Keratinocyte (primary cell): ENCODE data around the gene VCL. TPM values are rescaled to one million over a fixed set of nuclear protein-coding genes. Genes with fewer than 3 reads are reported as not detected.

Source experiments
- DNase-seq: peaks from one replicate; pipeline ENCODE4 v3.0.0-alpha.2; 2011; ENCODE audit warnings: low read depth, missing footprints, low spot score
- FAIRE-seq: peaks from 2 replicates; lab custom pipeline; 2011; peaks lifted over from hg19 to GRCh38; lab: Jason Lieb, UNC
- H2AFZ ChIP-seq: 2 replicates; pipeline ENCODE4 v1.6.0; 2012; ENCODE audit warnings: low read length, control low read depth, inconsistent platforms; ENCODE audit not compliant: control insufficient read depth
- H3K27ac ChIP-seq: 2 replicates; pipeline ENCODE4 v1.5.1; 2011; ENCODE audit warnings: low read length; ENCODE audit not compliant: control insufficient read depth, insufficient read depth
- H3K27me3 ChIP-seq: 3 replicates; pipeline ENCODE4 v1.6.0; 2011; ENCODE audit warnings: low read length; ENCODE audit not compliant: control insufficient read depth, insufficient read depth; ENCODE audit errors: extremely low read depth
- H3K36me3 ChIP-seq, 2 experiments: 2 replicates in 1 of 2; 3 replicates in 1 of 2; pipeline ENCODE4 v1.5.1; 2011; ENCODE audit warnings: low read length in 2 of 2, mild to moderate bottlenecking in 1 of 2; ENCODE audit not compliant: control insufficient read depth in 2 of 2, insufficient read depth in 2 of 2; ENCODE audit errors: extremely low read depth in 1 of 2
- H3K4me1 ChIP-seq: 3 replicates; pipeline ENCODE4 v1.5.1; 2011; ENCODE audit warnings: low read length; ENCODE audit not compliant: control insufficient read depth, insufficient read depth; ENCODE audit errors: extremely low read depth
- H3K4me2 ChIP-seq: 3 replicates; pipeline ENCODE4 v1.6.0; 2011; ENCODE audit warnings: low read depth, low read length; ENCODE audit not compliant: control insufficient read depth, insufficient read depth; ENCODE audit errors: extremely low read depth
- H3K4me3 ChIP-seq, 3 experiments: fragments of 200-600 bp in 1 of 3; sonication (generic) in 1 of 3; 2 replicates in 2 of 3; 3 replicates in 1 of 3; pipeline ENCODE4 v1.5.1; 2011 to 2016; ENCODE audit warnings: low read length in 3 of 3, mild to moderate bottlenecking in 3 of 3, control low read depth in 2 of 3, inconsistent platforms in 1 of 3, low read depth in 1 of 3, mixed read lengths in 1 of 3, mixed run types in 1 of 3, moderate library complexity in 1 of 3; ENCODE audit not compliant: control insufficient read depth in 2 of 3, insufficient read depth in 2 of 3; ENCODE audit errors: extremely low read depth in 1 of 3
- H3K79me2 ChIP-seq: 2 replicates; pipeline ENCODE4 v1.6.0; 2012; ENCODE audit warnings: low read length; ENCODE audit not compliant: control insufficient read depth, insufficient read depth
- H3K9ac ChIP-seq: 3 replicates; pipeline ENCODE4 v1.6.0; 2011; ENCODE audit warnings: low read length; ENCODE audit not compliant: control insufficient read depth, insufficient read depth; ENCODE audit errors: extremely low read depth
- H3K9me1 ChIP-seq: 3 replicates; pipeline ENCODE4 v1.6.0; 2011; ENCODE audit warnings: low read length; ENCODE audit not compliant: control insufficient read depth, insufficient read depth; ENCODE audit errors: extremely low read depth
- H3K9me3 ChIP-seq: 2 replicates; pipeline ENCODE4 v1.5.1; 2012; ENCODE audit warnings: low read depth, low read length; ENCODE audit not compliant: control insufficient read depth
- H4K20me1 ChIP-seq: 3 replicates; pipeline ENCODE4 v1.6.0; 2011; ENCODE audit warnings: low read length; ENCODE audit not compliant: control insufficient read depth, insufficient read depth; ENCODE audit errors: extremely low read depth
- EZH2 ChIP-seq: IDR thresholded peaks from one replicate; pipeline ENCODE4 v1.6.1; 2012; ENCODE audit warnings: inconsistent platforms, mild to moderate bottlenecking, low read length, moderate library complexity
- dilution Hi-C: fragments of 300-500 bp; cut with MboI; formaldehyde crosslinking; loops from one replicate; pipeline ENCODE4 v1.7.0; 2020; ENCODE audit warnings: low sequenced_read_pairs; ENCODE audit not compliant: extremely low pct_ligation_motif_present
- polyA plus RNA-seq, 5 experiments: library from polyadenylated mRNA; depleted of rRNA in 3 of 5; stranded (reverse) in 3 of 5; stranded (forward) in 1 of 5; unstranded in 1 of 5; fragments of >200 nt; gene quantifications; 1 replicate in 1 of 5; 2 replicates in 3 of 5; 3 replicates in 1 of 5; pipeline versions ENCODE4 v1.2.1 to v1.2.3, GENCODE V29; 2011 to 2012; ENCODE audit warnings: missing spikeins in 2 of 5, low read depth in 1 of 5, low replicate concordance in 1 of 5
- TF ChIP-seq, protein P1 (sequence below), 3 experiments: IDR thresholded peaks in 1 of 3; conservative IDR thresholded peaks in 1 of 3; optimal IDR thresholded peaks in 1 of 3; 2 replicates in 2 of 3; 3 replicates in 1 of 3; pipeline versions ENCODE3 to v1.5.1; 2011; ENCODE audit warnings: low read length in 3 of 3, mild to moderate bottlenecking in 3 of 3, moderate library complexity in 2 of 3, control low read depth in 1 of 3, inconsistent platforms in 1 of 3; ENCODE audit not compliant: insufficient read depth in 2 of 3; ENCODE audit errors: extremely low read depth in 1 of 3

VCL gene
- polyA plus RNA-seq, 1 donor (not counting 4 experiments of a cell fraction or from before 2014, with no cell fraction given): 102 TPM

DNA sequence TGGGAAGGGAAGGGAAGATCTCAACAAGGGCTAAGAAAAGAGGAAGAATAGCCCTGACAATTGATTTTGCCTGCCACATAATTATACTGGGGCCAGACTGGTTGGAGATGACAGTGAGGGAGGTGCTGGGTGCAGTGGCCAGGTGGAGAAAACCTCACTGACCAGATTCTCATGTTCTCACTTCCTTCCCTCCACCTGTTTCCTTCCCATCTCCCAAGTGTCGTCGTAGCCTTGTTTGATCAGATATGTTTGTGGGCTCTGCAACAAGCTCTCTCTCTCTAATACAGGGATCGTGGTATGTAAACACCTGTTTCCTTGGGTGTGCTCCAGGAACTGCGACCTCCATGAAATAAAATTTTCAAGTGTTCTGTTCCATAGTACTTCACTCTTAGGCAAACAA is 60.2 kb downstream of the VCL start:
- no peak for FAIRE-seq
- Histone ChIP-seq H3K27ac (no peak overlapping the region), H3K9me3 (no peaks in the 10 kb centered on the region), H3K27me3 (no peaks in the 10 kb centered on the region), H3K36me3 (peaks cover 0 to 6% of the 10 kb centered on the region in 2 experiments), H4K20me1 (no peaks in the 10 kb centered on the region), H3K4me3 (no peak overlapping the region), H2AFZ (no peak overlapping the region), H3K9ac (no peak overlapping the region), H3K4me1 (peaks cover 26% of the 10 kb centered on the region), H3K79me2 (peaks cover 83% of the 10 kb centered on the region), H3K4me2 (no peak overlapping the region), H3K9me1 (peaks cover 6% of the 10 kb centered on the region)
- TF ChIP-seq EZH2: no peak
- TF ChIP-seq, protein P1, sequence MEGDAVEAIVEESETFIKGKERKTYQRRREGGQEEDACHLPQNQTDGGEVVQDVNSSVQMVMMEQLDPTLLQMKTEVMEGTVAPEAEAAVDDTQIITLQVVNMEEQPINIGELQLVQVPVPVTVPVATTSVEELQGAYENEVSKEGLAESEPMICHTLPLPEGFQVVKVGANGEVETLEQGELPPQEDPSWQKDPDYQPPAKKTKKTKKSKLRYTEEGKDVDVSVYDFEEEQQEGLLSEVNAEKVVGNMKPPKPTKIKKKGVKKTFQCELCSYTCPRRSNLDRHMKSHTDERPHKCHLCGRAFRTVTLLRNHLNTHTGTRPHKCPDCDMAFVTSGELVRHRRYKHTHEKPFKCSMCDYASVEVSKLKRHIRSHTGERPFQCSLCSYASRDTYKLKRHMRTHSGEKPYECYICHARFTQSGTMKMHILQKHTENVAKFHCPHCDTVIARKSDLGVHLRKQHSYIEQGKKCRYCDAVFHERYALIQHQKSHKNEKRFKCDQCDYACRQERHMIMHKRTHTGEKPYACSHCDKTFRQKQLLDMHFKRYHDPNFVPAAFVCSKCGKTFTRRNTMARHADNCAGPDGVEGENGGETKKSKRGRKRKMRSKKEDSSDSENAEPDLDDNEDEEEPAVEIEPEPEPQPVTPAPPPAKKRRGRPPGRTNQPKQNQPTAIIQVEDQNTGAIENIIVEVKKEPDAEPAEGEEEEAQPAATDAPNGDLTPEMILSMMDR (optimal IDR thresholded peaks at IDR 0.05 in 1 of 3, IDR thresholded peaks at IDR 0.05 in 1 of 3, conservative IDR thresholded peaks at IDR 0.05 in 1 of 3; ENCODE audit: extremely low read depth in 1 of 3, insufficient read depth in 2 of 3, low read length in 3 of 3): no peak
- DNase-seq: no peak
- dilution Hi-C loops: no loop called here

DNA sequence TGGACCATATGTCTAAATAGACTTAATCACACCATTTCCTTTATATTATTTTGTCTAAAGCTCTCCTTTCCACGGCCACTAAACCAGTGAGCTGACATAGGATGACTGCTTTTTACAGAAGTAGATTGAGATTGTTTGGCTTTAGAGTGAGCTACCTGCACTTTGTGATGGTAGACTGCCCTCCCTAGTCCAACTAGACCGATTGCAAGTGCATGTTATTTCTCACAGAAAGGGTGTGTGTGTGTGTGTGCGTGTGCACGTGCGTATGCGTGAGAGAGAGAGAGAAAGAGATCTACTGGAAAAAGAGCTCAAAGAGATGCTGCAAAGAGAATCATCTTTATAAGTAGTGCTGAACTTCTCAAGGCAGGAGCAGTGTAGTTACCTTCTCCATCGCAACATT is 60.7 kb downstream of the VCL start:
- dilution Hi-C loops: no loop called here
- Histone ChIP-seq H3K9me1 (peaks cover 6% of the 10 kb centered on the region), H3K4me3 (no peak overlapping the region), H2AFZ (no peak overlapping the region), H3K79me2 (peaks cover 84% of the 10 kb centered on the region), H3K27ac (no peak overlapping the region), H3K36me3 (peaks cover 0 to 8% of the 10 kb centered on the region in 2 experiments), H3K4me1 (peaks cover 26% of the 10 kb centered on the region), H3K4me2 (no peak overlapping the region), H3K9ac (no peak overlapping the region), H3K27me3 (no peaks in the 10 kb centered on the region), H4K20me1 (no peaks in the 10 kb centered on the region), H3K9me3 (no peaks in the 10 kb centered on the region)
- TF ChIP-seq, protein P1 (optimal IDR thresholded peaks at IDR 0.05 in 1 of 3, IDR thresholded peaks at IDR 0.05 in 1 of 3, conservative IDR thresholded peaks at IDR 0.05 in 1 of 3; ENCODE audit: extremely low read depth in 1 of 3, insufficient read depth in 2 of 3, low read length in 3 of 3): peak in 1 of 3 experiments; percentile 37
- TF ChIP-seq EZH2: no peak
- FAIRE-seq: no peak
- DNase-seq: no peak
